H9 (cell line): ENCODE results near the gene GLRA1. TPM values are rescaled to one million over a fixed set of nuclear protein-coding genes. Genes with fewer than 3 reads are reported as not detected.
"Not testable (repeated sequence)": the region's sequence is repeated elsewhere in the genome, so short reads cannot be mapped to it uniquely, and the experiment has no call there.

Experiments
- DNase-seq: peaks from one replicate; pipeline ENCODE4 v3.0.0-alpha.2; 2017
- H2AFZ ChIP-seq: one replicate; pipeline ENCODE4 v1.6.1; 2013; ENCODE audit warnings: mild to moderate bottlenecking, low read length, control low read depth, moderate library complexity
- H2AK5ac ChIP-seq: 2 replicates; pipeline ENCODE4 v1.6.1; 2013; ENCODE audit warnings: low read length, control low read depth, mixed read lengths; ENCODE audit not compliant: insufficient read length
- H2BK120ac ChIP-seq: one replicate; pipeline ENCODE4 v1.6.1; 2013; ENCODE audit warnings: low read depth, mild to moderate bottlenecking, low read length, control low read depth, inconsistent platforms; ENCODE audit not compliant: poor library complexity, severe bottlenecking
- H2BK12ac ChIP-seq: 2 replicates; pipeline ENCODE4 v1.6.1; 2013; ENCODE audit warnings: low read length, control low read depth, mixed read lengths, low read depth; ENCODE audit not compliant: insufficient read length
- H2BK15ac ChIP-seq: 2 replicates; pipeline ENCODE4 v1.6.1; 2013; ENCODE audit warnings: low read depth, low read length, control low read depth
- H2BK20ac ChIP-seq: one replicate; pipeline ENCODE4 v1.6.1; 2013; ENCODE audit warnings: low read depth, mild to moderate bottlenecking, low read length, control low read depth, inconsistent platforms; ENCODE audit not compliant: poor library complexity, severe bottlenecking
- H2BK5ac ChIP-seq: 2 replicates; pipeline ENCODE4 v1.6.1; 2013; ENCODE audit warnings: low read length, control low read depth, mixed read lengths; ENCODE audit not compliant: insufficient read length
- H3K14ac ChIP-seq: 2 replicates; pipeline ENCODE4 v1.6.1; 2013; ENCODE audit warnings: low read length, control low read depth; ENCODE audit not compliant: insufficient read depth
- H3K18ac ChIP-seq: 2 replicates; pipeline ENCODE4 v1.6.1; 2013; ENCODE audit warnings: low read depth, mild to moderate bottlenecking, mixed read lengths, low read length, control low read depth; ENCODE audit not compliant: insufficient read length
- H3K23ac ChIP-seq: 2 replicates; pipeline ENCODE4 v1.6.1; 2013; ENCODE audit warnings: low read length, control low read depth, mixed read lengths, low read depth; ENCODE audit not compliant: insufficient read length
- H3K23me2 ChIP-seq: 2 replicates; pipeline ENCODE4 v1.6.1; 2013; ENCODE audit warnings: low read depth, mild to moderate bottlenecking, mixed read lengths, low read length, control low read depth; ENCODE audit not compliant: insufficient read length, poor library complexity, severe bottlenecking
- H3K27ac ChIP-seq: 2 replicates; pipeline ENCODE4 v1.5.1; 2013; ENCODE audit warnings: low read length, control low read depth, mixed read lengths, low read depth; ENCODE audit not compliant: insufficient read length
- H3K27me3 ChIP-seq: 2 replicates; pipeline ENCODE4 v1.6.1; 2013; ENCODE audit warnings: low read length, control low read depth, inconsistent platforms; ENCODE audit not compliant: insufficient read depth
- H3K4ac ChIP-seq: 2 replicates; pipeline ENCODE4 v1.6.1; 2013; ENCODE audit warnings: low read depth, mild to moderate bottlenecking, control low read depth, inconsistent platforms, low read length, moderate library complexity
- H3K4me1 ChIP-seq: 2 replicates; pipeline ENCODE4 v1.6.1; 2013; ENCODE audit warnings: low read length, control low read depth, inconsistent platforms; ENCODE audit not compliant: insufficient read depth
- H3K4me2 ChIP-seq: 2 replicates; pipeline ENCODE4 v1.6.1; 2013; ENCODE audit warnings: low read length, control low read depth, mixed read lengths; ENCODE audit not compliant: insufficient read length, insufficient read depth
- H3K56ac ChIP-seq: 2 replicates; pipeline ENCODE4 v1.6.1; 2013; ENCODE audit warnings: low read depth, mild to moderate bottlenecking, mixed read lengths, low read length, control low read depth; ENCODE audit not compliant: insufficient read length
- H3K79me1 ChIP-seq: 2 replicates; pipeline ENCODE4 v1.6.1; 2013; ENCODE audit warnings: low read depth, mild to moderate bottlenecking, moderate library complexity, low read length, control low read depth, inconsistent platforms; ENCODE audit not compliant: insufficient read depth, poor library complexity, severe bottlenecking
- H3K79me2 ChIP-seq: 2 replicates; pipeline ENCODE4 v1.6.1; 2013; ENCODE audit warnings: low read length, control low read depth, inconsistent platforms; ENCODE audit not compliant: insufficient read depth
- H3K9ac ChIP-seq: 2 replicates; pipeline ENCODE4 v1.6.1; 2013; ENCODE audit warnings: low read length, control low read depth, mixed read lengths; ENCODE audit not compliant: insufficient read length; ENCODE audit errors: extremely low read depth
- H3K9me3 ChIP-seq: one replicate; pipeline ENCODE4 v1.6.1; 2013; ENCODE audit warnings: low read depth, low read length, inconsistent platforms; ENCODE audit not compliant: control insufficient read depth
- H3T11ph ChIP-seq: one replicate; pipeline ENCODE4 v1.6.1; 2013; ENCODE audit warnings: mild to moderate bottlenecking, low read length, control low read depth, inconsistent platforms
- H4K20me1 ChIP-seq: one replicate; pipeline ENCODE4 v1.6.1; 2013; ENCODE audit not compliant: control insufficient read depth, insufficient read length, insufficient read depth
- H4K5ac ChIP-seq: 2 replicates; pipeline ENCODE4 v1.6.1; 2013; ENCODE audit warnings: low read depth, mild to moderate bottlenecking, mixed read lengths, low read length, control low read depth; ENCODE audit not compliant: insufficient read length
- H4K8ac ChIP-seq: replicated peaks from 2 replicates; pipeline ENCODE4 v1.6.1; 2013; ENCODE audit warnings: low read length, control low read depth, mixed read lengths, low read depth; ENCODE audit not compliant: insufficient read length
- H4K91ac ChIP-seq: 2 replicates; pipeline ENCODE4 v1.6.1; 2013; ENCODE audit warnings: low read depth, mild to moderate bottlenecking, moderate library complexity, mixed read lengths, low read length, control low read depth; ENCODE audit not compliant: insufficient read length
- H3K27ac Mint-ChIP-seq, 3 experiments: 2 replicates in 2 of 3; 3 replicates in 1 of 3; pipeline ENCODE4 v1.8.0; 2020 to 2021; ENCODE audit warnings: mixed read lengths in 3 of 3, mild to moderate bottlenecking in 1 of 3, moderate library complexity in 1 of 3
- H3K27me3 Mint-ChIP-seq: 2 replicates; pipeline ENCODE4 v1.8.0; 2021; ENCODE audit warnings: low read depth, mild to moderate bottlenecking, moderate library complexity, mixed read lengths
- H3K36me3 Mint-ChIP-seq, 3 experiments: 2 replicates in 2 of 3; 3 replicates in 1 of 3; pipeline ENCODE4 v1.8.0; 2020 to 2021; ENCODE audit warnings: low read depth in 3 of 3, mixed read lengths in 3 of 3; ENCODE audit not compliant: insufficient read depth in 1 of 3
- H3K4me1 Mint-ChIP-seq, 2 experiments: 2 replicates each; pipeline ENCODE4 v1.8.0; 2020; ENCODE audit warnings: mixed read lengths in 2 of 2
- H3K4me3 Mint-ChIP-seq, 2 experiments: 2 replicates in 1 of 2; 3 replicates in 1 of 2; pipeline ENCODE4 v1.8.0; 2020 to 2021; ENCODE audit warnings: mild to moderate bottlenecking in 2 of 2, mixed read lengths in 2 of 2, moderate library complexity in 1 of 2
- H3K9me3 Mint-ChIP-seq, 2 experiments: 2 replicates in 1 of 2; 3 replicates in 1 of 2; pipeline ENCODE4 v1.8.0; 2020; ENCODE audit warnings: mild to moderate bottlenecking in 2 of 2, mixed read lengths in 2 of 2, moderate library complexity in 1 of 2
- WGBS: extraction: QIAGEN DNeasy Blood & Tissue Kit; methylation state at CpG from one replicate; pipeline ENCODE4 v1.1.7; 2013; ENCODE audit warnings: missing lambda C conversion rate, low lambda C conversion rate, mixed read lengths; ENCODE audit not compliant: insufficient read length; ENCODE audit errors: extremely low coverage; 5-methylcytosine and 5-hydroxymethylcytosine counted together
- total RNA-seq: library from RNA; stranded (reverse); gene quantifications from 2 replicates; pipeline ENCODE4 v1.2.1, GENCODE V29; 2021
- TF ChIP-seq, protein P1 (sequence below): fragments of 200-600 bp; sonication (generic); conservative IDR thresholded peaks from 3 replicates; pipeline ENCODE4 v1.8.0; 2021; ENCODE audit warnings: antibody characterized with exemption, mild to moderate bottlenecking

Gene GLRA1
- total RNA-seq, 1 experiment from 2014 or later = not detected

- WGBS = no CpG with 5 or more reads among the region's 2 CpGs
Observed at GRCh38 chr5:151862811-151863472, 61.7 kb downstream of the GLRA1 start.

GRCh38 chr5:151860867-151861266 lies 63.8 kb downstream of the GLRA1 start:
- H4K5ac ChIP-seq, H3K27ac Mint-ChIP-seq, H2BK12ac ChIP-seq, H3K23ac ChIP-seq, H3T11ph ChIP-seq, H3K56ac ChIP-seq, H2AFZ ChIP-seq, H2BK15ac ChIP-seq, H3K27ac ChIP-seq, H2AK5ac ChIP-seq, H3K27me3 ChIP-seq, H3K27me3 Mint-ChIP-seq, H3K9me3 ChIP-seq, H3K4me2 ChIP-seq, H2BK5ac ChIP-seq, H3K23me2 ChIP-seq, H3K18ac ChIP-seq, H3K79me2 ChIP-seq, H3K14ac ChIP-seq, H2BK120ac ChIP-seq, H3K9ac ChIP-seq, H3K79me1 ChIP-seq, H4K20me1 ChIP-seq, H4K91ac ChIP-seq, H2BK20ac ChIP-seq, H3K4ac ChIP-seq, H3K4me1 ChIP-seq, H3K36me3 Mint-ChIP-seq, H3K4me1 Mint-ChIP-seq, H3K4me3 Mint-ChIP-seq, H4K8ac ChIP-seq, H3K9me3 Mint-ChIP-seq, DNase-seq: not testable (repeated sequence)
- WGBS = no CpG with 5 or more reads among the region's 4 CpGs

More at GRCh38 chr5:151862811-151863472, 61.7 kb downstream of the GLRA1 start:
- no peak overlapping the region for H2BK15ac ChIP-seq
- H3T11ph ChIP-seq = no peak overlapping the region
- H3K14ac ChIP-seq = no peak overlapping the region
- TF ChIP-seq, protein P1, sequence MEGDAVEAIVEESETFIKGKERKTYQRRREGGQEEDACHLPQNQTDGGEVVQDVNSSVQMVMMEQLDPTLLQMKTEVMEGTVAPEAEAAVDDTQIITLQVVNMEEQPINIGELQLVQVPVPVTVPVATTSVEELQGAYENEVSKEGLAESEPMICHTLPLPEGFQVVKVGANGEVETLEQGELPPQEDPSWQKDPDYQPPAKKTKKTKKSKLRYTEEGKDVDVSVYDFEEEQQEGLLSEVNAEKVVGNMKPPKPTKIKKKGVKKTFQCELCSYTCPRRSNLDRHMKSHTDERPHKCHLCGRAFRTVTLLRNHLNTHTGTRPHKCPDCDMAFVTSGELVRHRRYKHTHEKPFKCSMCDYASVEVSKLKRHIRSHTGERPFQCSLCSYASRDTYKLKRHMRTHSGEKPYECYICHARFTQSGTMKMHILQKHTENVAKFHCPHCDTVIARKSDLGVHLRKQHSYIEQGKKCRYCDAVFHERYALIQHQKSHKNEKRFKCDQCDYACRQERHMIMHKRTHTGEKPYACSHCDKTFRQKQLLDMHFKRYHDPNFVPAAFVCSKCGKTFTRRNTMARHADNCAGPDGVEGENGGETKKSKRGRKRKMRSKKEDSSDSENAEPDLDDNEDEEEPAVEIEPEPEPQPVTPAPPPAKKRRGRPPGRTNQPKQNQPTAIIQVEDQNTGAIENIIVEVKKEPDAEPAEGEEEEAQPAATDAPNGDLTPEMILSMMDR = no peak
- H3K18ac ChIP-seq = no peak overlapping the region
- H4K8ac ChIP-seq = no peak overlapping the region
- Mint-ChIP-seq H3K27ac (no peak overlapping the region), H3K27me3 (peaks cover 5% of the 10 kb centered on the region; the same call in 1 of the 2 replicates), H3K4me1 (no peaks in the 10 kb centered on the region), H3K4me3 (no peak overlapping the region), H3K9me3 (no peaks in the 10 kb centered on the region; a peak in 1 of 5 replicates), H3K36me3 (no peaks in the 10 kb centered on the region)
- no peaks in the 10 kb centered on the region for H3K4me1 ChIP-seq
- no peaks in the 10 kb centered on the region for H3K23me2 ChIP-seq
- no peak overlapping the region for H3K9ac ChIP-seq
- H3K4me2 ChIP-seq = no peak overlapping the region
- DNase-seq = no peak
- H2AK5ac ChIP-seq = no peak overlapping the region
- H3K9me3 ChIP-seq = no peaks in the 10 kb centered on the region
- H2BK20ac ChIP-seq = no peak overlapping the region
- no peak overlapping the region for H3K56ac ChIP-seq
- no peak overlapping the region for H2AFZ ChIP-seq
- no peak overlapping the region for H2BK12ac ChIP-seq
- no peak overlapping the region for H4K91ac ChIP-seq
- H3K27me3 ChIP-seq = no peaks in the 10 kb centered on the region
- no peak overlapping the region for H2BK120ac ChIP-seq
- no peaks in the 10 kb centered on the region for H4K20me1 ChIP-seq
- H4K5ac ChIP-seq = no peak overlapping the region
- no peak overlapping the region for H3K4ac ChIP-seq
- no peak overlapping the region for H3K27ac ChIP-seq
- H3K79me2 ChIP-seq = no peaks in the 10 kb centered on the region
- no peak overlapping the region for H2BK5ac ChIP-seq
- no peaks in the 10 kb centered on the region for H3K79me1 ChIP-seq
- no peak overlapping the region for H3K23ac ChIP-seq
